K562 (cell line): ENCODE measurements around the gene TTC9B. TPM values are rescaled to one million over a fixed set of nuclear protein-coding genes. Genes with fewer than 3 reads are reported as not detected.

ENCODE experiments used
- CTBP1 ChIP-seq: fragments of 450-650 bp; IDR thresholded peaks from 2 replicates; pipeline ENCODE4 v1.6.1; 2016; ENCODE audit warnings: borderline replicate concordance
- CXXC5 ChIP-seq: fragments of 250-450 bp; sonication (Bioruptor Pico); IDR thresholded peaks from 2 replicates; pipeline ENCODE4 v1.8.0; 2022; ENCODE audit warnings: inconsistent platforms, mild to moderate bottlenecking, moderate library complexity
- EHMT2 ChIP-seq: fragments of 450-650 bp; IDR thresholded peaks from 2 replicates; pipeline ENCODE4 v1.6.1; 2018; ENCODE audit warnings: antibody characterized with exemption
- ESRRA ChIP-seq: fragments of 450-650 bp; IDR thresholded peaks from 2 replicates; pipeline ENCODE4 v1.6.1; 2014; ENCODE audit warnings: low read depth, mild to moderate bottlenecking, moderate library complexity, borderline replicate concordance
- FOXP1 ChIP-seq: sonication (generic); formaldehyde crosslinking; IDR thresholded peaks from 2 replicates; pipeline ENCODE4 v1.8.0; 2022; ENCODE audit warnings: mild to moderate bottlenecking, missing genetic modification reagents
- FUS ChIP-seq: fragments of 200-400 bp; formaldehyde crosslinking; optimal IDR thresholded peaks from 2 replicates; pipeline ENCODE3; 2017; ENCODE audit warnings: low read depth, low read length
- HDAC1 ChIP-seq, 2 experiments: fragments of 450-650 bp; IDR thresholded peaks; 2 replicates each; pipeline ENCODE4 v1.6.1; 2016 to 2017; ENCODE audit warnings: inconsistent platforms in 1 of 2, mild to moderate bottlenecking in 1 of 2, moderate library complexity in 1 of 2
- HDAC2 ChIP-seq: fragments of 450-650 bp; IDR thresholded peaks from 2 replicates; pipeline ENCODE4 v1.6.1; 2016; ENCODE audit warnings: mild to moderate bottlenecking
- KDM1A ChIP-seq, 2 experiments: fragments of 450-650 bp; IDR thresholded peaks; 2 replicates each; pipeline ENCODE4 v1.6.1; 2016; ENCODE audit warnings: mild to moderate bottlenecking in 2 of 2
- MAZ ChIP-seq, 2 experiments: fragments of 450-650 bp in 1 of 2; sonication (generic) in 1 of 2; formaldehyde crosslinking; IDR thresholded peaks in 1 of 2; conservative IDR thresholded peaks in 1 of 2; 2 replicates each; pipeline versions ENCODE4 v1.4.0 to v1.5.0; 2020; ENCODE audit warnings: mild to moderate bottlenecking in 1 of 2, missing genetic modification reagents in 1 of 2
- MIER1 ChIP-seq: fragments of 450-650 bp; IDR thresholded peaks from 2 replicates; pipeline ENCODE4 v1.6.1; 2016; ENCODE audit warnings: antibody characterized with exemption, mild to moderate bottlenecking, low read depth
- NR2C2 ChIP-seq, 2 experiments: fragments of 200-800 bp in 1 of 2; sonication (Bioruptor generic) in 1 of 2; sonication (generic) in 1 of 2; formaldehyde crosslinking in 1 of 2; IDR thresholded peaks; 2 replicates each; pipeline versions ENCODE4 v1.6.1 to v1.8.0; 2016 to 2022; ENCODE audit warnings: mild to moderate bottlenecking in 1 of 2, missing compliant biosample characterization in 1 of 2, missing genetic modification characterization in 1 of 2, missing genetic modification reagents in 1 of 2
- PRMT5 ChIP-seq: sonication (generic); formaldehyde crosslinking; IDR thresholded peaks from 2 replicates; pipeline ENCODE4 v1.5.0; 2020; ENCODE audit warnings: missing genetic modification reagents
- SMARCA5 ChIP-seq: fragments of 450-650 bp; IDR thresholded peaks from 2 replicates; pipeline ENCODE4 v1.6.1; 2016
- TEAD1 ChIP-seq, 2 experiments: fragments of 450-650 bp in 1 of 2; sonication (generic) in 1 of 2; formaldehyde crosslinking; IDR thresholded peaks; 2 replicates each; pipeline versions ENCODE4 v1.4.0 to v1.8.0; 2020 to 2022; ENCODE audit warnings: mild to moderate bottlenecking in 2 of 2, missing genetic modification reagents in 1 of 2
- VEZF1 ChIP-seq: fragments of 200-800 bp; sonication (Bioruptor generic); IDR thresholded peaks from 2 replicates; pipeline ENCODE4 v1.6.1; 2017; ENCODE audit warnings: missing genetic modification characterization, missing compliant biosample characterization
- WHSC1 ChIP-seq: IDR thresholded peaks from one replicate; pipeline ENCODE4 v1.6.1; 2012; ENCODE audit warnings: low read length, control low read depth, inconsistent platforms
- ZBTB1 ChIP-seq: sonication (generic); formaldehyde crosslinking; IDR thresholded peaks from 2 replicates; pipeline ENCODE4 v1.8.1; 2023; ENCODE audit warnings: missing genetic modification reagents, low read depth, mild to moderate bottlenecking, borderline replicate concordance
- ZNF384 ChIP-seq: IDR thresholded peaks from 2 replicates; pipeline ENCODE4 v1.6.1; 2012; ENCODE audit warnings: low read depth, low read length, improper control_type of control experiment
- ZNF740 ChIP-seq, 3 experiments: fragments of 200-800 bp in 1 of 3; sonication (Bioruptor generic) in 1 of 3; sonication (generic) in 1 of 3; formaldehyde crosslinking in 1 of 3; IDR thresholded peaks; 2 replicates each; pipeline versions ENCODE4 v1.6.1 to v1.8.0; 2016 to 2022; ENCODE audit warnings: mild to moderate bottlenecking in 2 of 3, missing compliant biosample characterization in 2 of 3, missing genetic modification characterization in 2 of 3, missing genetic modification reagents in 1 of 3
- ZZZ3 ChIP-seq: fragments of 450-650 bp; IDR thresholded peaks from 2 replicates; pipeline ENCODE4 v1.6.1; 2016; ENCODE audit warnings: antibody characterized with exemption, mild to moderate bottlenecking, moderate library complexity
- polyA plus RNA-seq, 8 experiments: library from polyadenylated mRNA; depleted of rRNA in 4 of 8; stranded (reverse) in 5 of 8; unstranded in 3 of 8; fragments of >200 nt; fragmentation: Nextera tagmentation in 2 of 8; fragmentation: Illumina TruSeq in 1 of 8; extraction: Ambion mirVana in 2 of 8; extraction: Trizol in 1 of 8; gene quantifications; 2 replicates each; pipeline versions ENCODE4 v1.2.1 to v1.2.3, GENCODE V29; 2011 to 2014; ENCODE audit warnings: inconsistent platforms in 1 of 8, missing spikeins in 1 of 8
- total RNA-seq, 7 experiments: library from RNA; depleted of rRNA in 6 of 7; stranded (reverse); fragments of >200 nt in 6 of 7; fragmentation: Illumina TruSeq in 2 of 7; extraction: Trizol in 2 of 7; gene quantifications; 2 replicates each; pipeline versions ENCODE4 v1.2.1 to v1.2.3, GENCODE V29; 2011 to 2021; ENCODE audit warnings: low replicate concordance in 1 of 7
- TF ChIP-seq, protein P1 (sequence below): fragments of 450-650 bp; IDR thresholded peaks from 2 replicates; pipeline ENCODE4 v1.7.1; 2018; ENCODE audit warnings: mild to moderate bottlenecking, low read depth; ENCODE audit not compliant: partially characterized antibody

Gene TTC9B
- total and polyA plus RNA-seq, 9 of the 15 experiments (the other 6 are each of a cell fraction or from before 2014, with no cell fraction given), result 0.06 to 0.14 TPM; not detected in 7

DNA sequence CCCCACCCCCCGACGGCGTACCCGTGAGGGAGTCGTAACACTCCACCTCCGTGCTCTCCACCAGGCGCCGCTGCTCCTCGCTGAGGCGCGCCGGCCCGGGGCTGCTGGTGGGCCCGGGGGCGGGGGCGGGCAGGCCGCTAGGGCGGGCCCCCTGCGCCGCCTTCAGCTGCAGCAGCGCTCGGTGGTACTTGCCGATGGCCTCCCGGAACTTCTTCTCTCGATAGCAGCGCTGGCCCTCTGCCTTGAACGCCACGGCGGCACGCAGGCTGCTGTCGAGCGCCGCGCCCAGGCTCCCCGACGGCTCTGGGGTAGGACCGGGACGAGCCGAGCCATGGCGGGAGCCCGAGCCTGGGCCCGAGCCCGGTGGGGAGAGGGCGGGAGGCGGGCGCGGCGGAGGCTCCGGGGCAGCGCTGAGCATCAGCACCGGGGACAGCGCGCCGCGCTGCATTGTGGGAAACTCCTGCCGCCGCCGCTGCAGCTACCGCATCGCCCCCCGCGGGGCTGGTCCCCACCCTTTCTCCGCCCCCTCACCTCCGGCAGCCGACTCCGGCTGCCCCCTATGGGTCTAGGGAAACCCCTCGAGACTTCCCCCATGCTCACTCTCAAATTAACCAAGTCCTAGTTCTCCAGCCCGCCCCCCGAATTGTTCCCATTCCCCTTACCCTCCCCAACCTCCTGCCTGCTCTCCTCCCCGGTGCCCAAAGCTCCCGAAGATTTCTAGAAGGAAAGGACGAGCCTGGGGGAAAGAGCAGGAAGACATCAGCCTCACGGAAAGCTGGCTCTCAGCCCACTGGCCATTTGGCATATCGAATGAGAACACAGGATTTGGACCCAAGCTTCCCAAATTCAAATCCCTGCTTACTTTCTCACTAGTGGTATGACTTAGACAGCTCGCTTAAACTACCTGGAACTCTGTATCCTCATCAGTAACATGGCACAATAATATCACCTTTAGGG lies at the start of gene TTC9B (continued):
- TF ChIP-seq TEAD1 (CRISPR knock-in tag; IDR thresholded peaks at IDR 0.05) (peak in 1 of 2 experiments; percentile 65; a peak in 1 of 4 replicates), NR2C2 (CRISPR knock-in tag; IDR thresholded peaks at IDR 0.05) (0 out of 2 replicates have a peak, but pooled peaks have one; percentile 40), NR2C2 (tag; IDR thresholded peaks at IDR 0.05) (no peak), EHMT2 (peak; percentile 90), ESRRA (0 out of 2 replicates have a peak, but pooled peaks have one; percentile 16), VEZF1 (CRISPR knock-in tag) (peak; percentile 37), FOXP1 (CRISPR knock-in tag) (0 out of 2 replicates have a peak, but pooled peaks have one; percentile 55), WHSC1 (no peak), HDAC2 (peak; percentile 94), ZZZ3 (no peak), MIER1 (peak; percentile 68), CTBP1 (peak; percentile 99), HDAC1 (IDR thresholded peaks at IDR 0.05) (peak; percentile 19 to 66; a peak in 2 of 4 replicates), MAZ (CRISPR knock-in tag; conservative IDR thresholded peaks at IDR 0.05 in 1 of 2, IDR thresholded peaks at IDR 0.05 in 1 of 2) (peak in 1 of 2 experiments; percentile 63; a peak in 2 of 4 replicates), SMARCA5 (no peak), PRMT5 (peak; percentile 93), KDM1A (IDR thresholded peaks at IDR 0.05) (peak; percentile 95 to 97), ZNF384 (0 out of 2 replicates have a peak, but pooled peaks have one; percentile 13), ZBTB1 (0 out of 2 replicates have a peak, but pooled peaks have one; percentile 23), FUS (no peak), ZNF740 (CRISPR knock-in tag; IDR thresholded peaks at IDR 0.05) (0 out of 2 replicates have a peak, but pooled peaks have one; percentile 38), ZNF740 (tag; IDR thresholded peaks at IDR 0.05) (no peak), CXXC5 (CRISPR knock-in tag) (peak; percentile 57)
- TF ChIP-seq, protein P1, sequence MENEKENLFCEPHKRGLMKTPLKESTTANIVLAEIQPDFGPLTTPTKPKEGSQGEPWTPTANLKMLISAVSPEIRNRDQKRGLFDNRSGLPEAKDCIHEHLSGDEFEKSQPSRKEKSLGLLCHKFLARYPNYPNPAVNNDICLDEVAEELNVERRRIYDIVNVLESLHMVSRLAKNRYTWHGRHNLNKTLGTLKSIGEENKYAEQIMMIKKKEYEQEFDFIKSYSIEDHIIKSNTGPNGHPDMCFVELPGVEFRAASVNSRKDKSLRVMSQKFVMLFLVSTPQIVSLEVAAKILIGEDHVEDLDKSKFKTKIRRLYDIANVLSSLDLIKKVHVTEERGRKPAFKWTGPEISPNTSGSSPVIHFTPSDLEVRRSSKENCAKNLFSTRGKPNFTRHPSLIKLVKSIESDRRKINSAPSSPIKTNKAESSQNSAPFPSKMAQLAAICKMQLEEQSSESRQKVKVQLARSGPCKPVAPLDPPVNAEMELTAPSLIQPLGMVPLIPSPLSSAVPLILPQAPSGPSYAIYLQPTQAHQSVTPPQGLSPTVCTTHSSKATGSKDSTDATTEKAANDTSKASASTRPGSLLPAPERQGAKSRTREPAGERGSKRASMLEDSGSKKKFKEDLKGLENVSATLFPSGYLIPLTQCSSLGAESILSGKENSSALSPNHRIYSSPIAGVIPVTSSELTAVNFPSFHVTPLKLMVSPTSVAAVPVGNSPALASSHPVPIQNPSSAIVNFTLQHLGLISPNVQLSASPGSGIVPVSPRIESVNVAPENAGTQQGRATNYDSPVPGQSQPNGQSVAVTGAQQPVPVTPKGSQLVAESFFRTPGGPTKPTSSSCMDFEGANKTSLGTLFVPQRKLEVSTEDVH, result peak; percentile 51
